Body of pancreas (tissue), 4 donors: Measurements from ENCODE around the gene ARL5C. TPM values are rescaled to one million over a fixed set of nuclear protein-coding genes. Genes with fewer than 3 reads are reported as not detected.
"Not testable (repeated sequence)": the region's sequence is repeated elsewhere in the genome, so short reads cannot be mapped to it uniquely, and the experiment has no call there.

ENCODE experiments used
- ATAC-seq: fragments of 150-250 bp; one replicate; pipeline ENCODE4 v1.9.1; 2016
- DNase-seq, 4 donors: peaks; one replicate each; pipeline ENCODE4 v3.0.0-alpha.2; 2019
- H3K27ac ChIP-seq, 4 donors: fragments of 200-600 bp; sonication (generic); 1 replicate in 3 of 4; 2 replicates in 1 of 4; pipeline versions ENCODE4 v1.5.1 to v1.6.1; 2016 to 2019; ENCODE audit warnings: mild to moderate bottlenecking in 1 of 4, mixed read lengths in 1 of 4, moderate library complexity in 1 of 4
- H3K27me3 ChIP-seq, 2 donors: fragments of 200-600 bp; sonication (generic); one replicate each; pipeline ENCODE4 v1.6.0; 2016; ENCODE audit warnings: mild to moderate bottlenecking in 1 of 2
- H3K36me3 ChIP-seq, 2 donors: fragments of 200-600 bp; sonication (generic); replicated peaks in 1 of 2; 2 replicates each; pipeline ENCODE4 v1.5.1; 2016; ENCODE audit warnings: low read depth in 2 of 2; ENCODE audit not compliant: insufficient read depth in 1 of 2
- H3K4me1 ChIP-seq: fragments of 200-600 bp; sonication (generic); one replicate; pipeline ENCODE4 v1.6.0; 2016
- H3K4me3 ChIP-seq, 2 donors: fragments of 200-600 bp; sonication (generic); 1 replicate in 1 of 2; 2 replicates in 1 of 2; pipeline ENCODE4 v1.5.1; 2016 to 2019
- H3K9me3 ChIP-seq, 3 donors: fragments of 200-600 bp; sonication (generic); 1 replicate in 2 of 3; 2 replicates in 1 of 3; pipeline ENCODE4 v1.5.1; 2016
- POLR2A ChIP-seq, 3 donors: fragments of 450-650 bp; IDR thresholded peaks; one replicate each; pipeline ENCODE4 v1.6.1; 2016; ENCODE audit warnings: antibody characterized with exemption in 3 of 3, mild to moderate bottlenecking in 2 of 3
- WGBS, 2 donors: methylation state at CpG; one replicate each; pipeline ENCODE4 v1.1.5; 2017; 5-methylcytosine and 5-hydroxymethylcytosine counted together
- intact Hi-C: fragments of 100-400 bp; cut with DNase I; formaldehyde crosslinking; loops from one replicate; pipeline ENCODE4 v1.15.1; 2023
- total RNA-seq, 2 donors: library from RNA; depleted of rRNA; stranded (reverse); fragments of >200 nt; gene quantifications; one replicate each; pipeline ENCODE4 v1.1.0, GENCODE V29; 2016
- TF ChIP-seq, protein P1 (sequence below), 7 experiments: fragments of 450-650 bp in 4 of 7; fragments of 200-600 bp in 3 of 7; sonication (generic) in 3 of 7; IDR thresholded peaks; one replicate each; pipeline ENCODE4 v1.5.1; 2016 to 2019; ENCODE audit warnings: antibody characterized with exemption in 7 of 7

ARL5C gene
- total RNA-seq, 2 donors from 2014 or later = 0.26 TPM; not detected in 1

DNA sequence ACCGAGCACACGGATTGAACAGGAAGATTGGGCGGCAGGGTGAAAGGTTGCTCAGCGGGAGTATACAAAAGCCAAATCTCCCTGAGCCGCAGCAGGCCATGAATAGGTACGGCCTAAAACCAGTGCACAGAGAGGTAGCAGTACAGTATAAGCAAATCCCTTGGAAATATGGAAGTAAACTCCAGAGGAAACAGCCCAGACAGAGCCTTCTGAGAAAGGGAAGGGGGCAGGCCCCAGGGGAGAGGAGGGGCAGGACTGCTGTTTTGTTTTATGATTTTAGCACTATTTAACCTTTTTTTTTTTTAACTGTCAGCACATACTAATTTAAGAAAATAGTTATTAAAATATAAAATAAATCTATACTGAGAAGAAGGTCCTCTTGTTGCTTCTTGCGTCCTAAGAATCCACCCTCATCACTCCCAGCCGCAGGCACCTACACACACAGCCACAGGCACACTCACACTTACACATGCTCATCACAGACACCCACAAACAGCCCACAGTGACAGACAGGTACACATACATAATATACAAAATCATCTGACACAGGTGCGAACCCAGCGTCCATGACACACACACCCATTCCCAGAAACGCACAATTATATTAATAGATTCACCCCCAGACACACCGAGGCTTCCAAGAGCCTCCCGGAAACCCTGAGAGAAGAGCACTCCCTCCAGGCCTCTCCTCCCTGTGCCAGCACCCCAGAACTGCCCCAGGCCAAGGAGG lies 27.4 kb downstream of the ARL5C start:
- H3K4me3 ChIP-seq = no peak overlapping the region
- WGBS, 2 donors = 86 to 87% methylated on average over 13 of the region's 13 CpGs
- no peaks in the 10 kb centered on the region for H3K4me1 ChIP-seq
- ATAC-seq (no peak), DNase-seq (no peak)
- intact Hi-C loops = no loop called here
- no peaks in the 10 kb centered on the region for H3K27me3 ChIP-seq
- H3K27ac ChIP-seq = no peak overlapping the region
- no peaks in the 10 kb centered on the region for H3K9me3 ChIP-seq
- no peaks in the 10 kb centered on the region for H3K36me3 ChIP-seq
- TF ChIP-seq, protein P1, sequence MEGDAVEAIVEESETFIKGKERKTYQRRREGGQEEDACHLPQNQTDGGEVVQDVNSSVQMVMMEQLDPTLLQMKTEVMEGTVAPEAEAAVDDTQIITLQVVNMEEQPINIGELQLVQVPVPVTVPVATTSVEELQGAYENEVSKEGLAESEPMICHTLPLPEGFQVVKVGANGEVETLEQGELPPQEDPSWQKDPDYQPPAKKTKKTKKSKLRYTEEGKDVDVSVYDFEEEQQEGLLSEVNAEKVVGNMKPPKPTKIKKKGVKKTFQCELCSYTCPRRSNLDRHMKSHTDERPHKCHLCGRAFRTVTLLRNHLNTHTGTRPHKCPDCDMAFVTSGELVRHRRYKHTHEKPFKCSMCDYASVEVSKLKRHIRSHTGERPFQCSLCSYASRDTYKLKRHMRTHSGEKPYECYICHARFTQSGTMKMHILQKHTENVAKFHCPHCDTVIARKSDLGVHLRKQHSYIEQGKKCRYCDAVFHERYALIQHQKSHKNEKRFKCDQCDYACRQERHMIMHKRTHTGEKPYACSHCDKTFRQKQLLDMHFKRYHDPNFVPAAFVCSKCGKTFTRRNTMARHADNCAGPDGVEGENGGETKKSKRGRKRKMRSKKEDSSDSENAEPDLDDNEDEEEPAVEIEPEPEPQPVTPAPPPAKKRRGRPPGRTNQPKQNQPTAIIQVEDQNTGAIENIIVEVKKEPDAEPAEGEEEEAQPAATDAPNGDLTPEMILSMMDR (IDR thresholded peaks at IDR 0.05) = no peak
- no peak for TF ChIP-seq POLR2A (IDR thresholded peaks at IDR 0.05)

DNA sequence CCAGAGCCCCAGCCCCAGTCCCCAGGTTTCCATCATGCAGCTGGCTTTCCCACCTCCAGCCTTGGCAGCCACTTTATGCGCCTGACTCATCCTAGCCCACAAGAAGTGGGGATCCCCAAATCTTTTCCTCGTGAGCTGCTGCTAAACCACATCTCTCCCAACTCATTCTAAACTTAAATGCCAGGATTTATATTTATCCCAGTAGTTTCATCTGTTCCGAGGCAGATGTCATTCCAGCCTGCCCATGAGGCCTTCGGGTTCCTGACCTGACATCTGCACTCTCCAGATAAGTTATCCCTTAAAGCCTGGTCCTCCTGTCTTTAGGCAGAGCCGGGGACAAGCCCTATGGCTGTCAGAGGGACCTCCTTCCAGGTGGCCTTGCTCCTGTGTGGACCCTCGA lies 31.1 kb downstream of the ARL5C start:
- Histone ChIP-seq H3K27ac (no peak overlapping the region), H3K36me3 (no peaks in the 10 kb centered on the region), H3K4me1 (no peaks in the 10 kb centered on the region), H3K27me3 (no peaks in the 10 kb centered on the region), H3K9me3 (no peaks in the 10 kb centered on the region), H3K4me3 (no peak overlapping the region)
- TF ChIP-seq, protein P1 (IDR thresholded peaks at IDR 0.05) = no peak
- ATAC-seq (no peak), DNase-seq (no peak)
- 74 to 76% methylated on average over 5 to 6 of the region's 6 CpGs for WGBS, 2 donors
- intact Hi-C loops = no loop called here

DNA sequence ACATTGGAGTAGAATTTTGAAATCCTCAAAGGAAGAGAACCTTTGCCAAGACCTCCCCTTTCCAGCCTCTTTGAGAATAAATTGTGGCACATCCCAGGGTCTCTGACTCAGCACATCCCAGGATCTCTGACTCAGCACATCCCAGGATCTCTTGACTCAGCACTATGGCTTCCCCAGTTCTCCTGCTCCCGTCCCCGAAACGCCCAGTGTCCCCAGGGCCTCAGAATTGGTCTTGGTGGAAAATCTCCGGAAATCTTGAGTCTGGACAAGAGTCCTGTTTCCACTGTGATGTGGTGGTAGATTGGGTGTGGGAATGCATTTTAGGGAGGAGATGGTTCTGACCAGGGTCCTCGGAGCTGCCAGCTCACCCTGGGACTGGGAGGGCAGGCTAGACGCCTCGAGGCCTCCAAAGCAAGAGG lies 33.8 kb downstream of the ARL5C start:
- Histone ChIP-seq H3K36me3 (no peaks in the 10 kb centered on the region), H3K4me3 (no peak overlapping the region), H3K4me1 (no peaks in the 10 kb centered on the region), H3K9me3 (no peaks in the 10 kb centered on the region), H3K27ac (no peak overlapping the region), H3K27me3 (no peaks in the 10 kb centered on the region)
- WGBS, 2 donors = 85 to 87% methylated on average over 6 to 7 of the region's 7 CpGs
- DNase-seq (peak in 1 of 4 donors; percentile 48), ATAC-seq (peak; percentile 50)
- TF ChIP-seq, protein P1 (IDR thresholded peaks at IDR 0.05) = no peak
- no peak for TF ChIP-seq POLR2A (IDR thresholded peaks at IDR 0.05)
- intact Hi-C loops = no loop called here

DNA sequence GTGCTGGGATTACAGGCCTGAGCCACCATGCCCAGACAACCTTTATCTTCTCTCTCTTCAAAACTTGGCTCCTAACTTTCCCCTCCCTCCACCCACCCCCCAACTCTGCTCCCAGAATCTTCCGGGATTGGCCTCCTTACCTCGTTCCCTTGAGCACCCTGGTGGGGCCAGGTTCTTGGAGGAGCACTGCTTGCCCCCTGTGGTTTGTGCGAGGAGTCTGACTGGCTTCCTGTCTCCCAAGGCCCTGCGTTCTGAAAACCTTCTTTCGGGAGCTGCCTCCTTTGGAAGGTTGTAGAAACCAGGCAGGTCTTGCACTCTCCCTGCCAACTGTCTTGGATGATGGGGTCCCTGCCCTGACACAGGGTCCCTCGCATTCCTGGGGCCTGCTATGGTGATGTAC lies 34.3 kb downstream of the ARL5C start:
- 68 to 81% methylated on average over 6 of the region's 6 CpGs for WGBS, 2 donors
- intact Hi-C loops = no loop called here
- Histone ChIP-seq H3K27me3 (no peaks in the 10 kb centered on the region), H3K4me3 (no peak overlapping the region), H3K4me1 (no peaks in the 10 kb centered on the region), H3K27ac (no peak overlapping the region), H3K9me3 (no peaks in the 10 kb centered on the region), H3K36me3 (no peaks in the 10 kb centered on the region)
- TF ChIP-seq, protein P1 (IDR thresholded peaks at IDR 0.05) = no peak
- no peak for TF ChIP-seq POLR2A (IDR thresholded peaks at IDR 0.05)
- ATAC-seq (no peak), DNase-seq (no peak)

DNA sequence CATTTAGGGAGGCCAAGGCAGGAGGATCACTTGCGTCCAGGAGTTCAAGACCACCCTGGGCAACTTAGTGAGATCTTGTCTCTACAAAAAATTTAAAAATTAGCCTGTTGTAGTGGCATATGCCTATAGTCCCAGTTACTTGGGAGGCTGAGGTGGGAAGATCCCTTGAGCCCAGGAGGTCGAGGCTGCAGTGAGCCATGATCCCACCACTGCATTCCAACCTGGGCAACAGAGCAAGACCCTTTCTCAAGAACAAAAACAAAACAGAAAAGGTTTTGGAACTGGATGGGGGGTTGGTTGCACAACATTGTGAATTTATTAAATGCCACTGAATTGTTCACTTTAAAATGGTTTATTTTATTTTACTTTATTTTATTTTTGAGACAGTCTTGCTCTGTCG lies 35.8 kb downstream of the ARL5C start:
- H3K9me3 ChIP-seq = no peaks in the 10 kb centered on the region
- H3K36me3 ChIP-seq = no peaks in the 10 kb centered on the region
- no peaks in the 10 kb centered on the region for H3K4me1 ChIP-seq
- intact Hi-C loops = no loop called here
- H3K4me3 ChIP-seq = no peak overlapping the region
- no peak for TF ChIP-seq POLR2A (IDR thresholded peaks at IDR 0.05)
- TF ChIP-seq, protein P1 (IDR thresholded peaks at IDR 0.05) = no peak
- no peak overlapping the region for H3K27ac ChIP-seq
- ATAC-seq = no peak
- no peaks in the 10 kb centered on the region for H3K27me3 ChIP-seq
- WGBS, 2 donors = 85 to 86% methylated on average over 3 of the region's 3 CpGs
- no peak for DNase-seq

DNA sequence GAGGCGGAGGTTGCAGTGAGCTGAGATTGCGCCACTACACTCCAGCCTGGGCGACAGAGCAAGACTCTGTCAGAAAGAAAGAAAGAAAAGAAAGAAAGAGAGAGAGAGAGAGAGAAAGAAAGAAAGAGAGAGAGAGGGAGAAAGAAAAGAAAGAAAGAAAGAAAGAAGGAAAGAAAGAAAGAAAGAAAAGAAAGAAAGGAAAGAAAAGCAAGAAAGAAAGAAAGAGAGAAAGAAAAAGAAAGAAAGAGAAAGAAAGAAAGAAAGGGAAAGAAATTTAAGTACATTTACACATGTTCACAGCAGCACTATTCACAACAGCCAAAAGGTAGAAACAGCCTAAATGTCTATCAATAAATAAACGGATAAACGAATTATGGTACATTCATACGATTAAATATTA lies 36.4 kb downstream of the ARL5C start:
- WGBS, 2 donors = 74 to 75% methylated on average over 6 of the region's 6 CpGs
- DNase-seq = not testable (repeated sequence)

More for the DNA sequence above, 36.4 kb downstream of the ARL5C start:
- H3K9me3 ChIP-seq, intact Hi-C loops, H3K36me3 ChIP-seq, ATAC-seq, H3K4me3 ChIP-seq, H3K4me1 ChIP-seq, H3K27me3 ChIP-seq, H3K27ac ChIP-seq: not testable (repeated sequence)
